ENCODE measurements around the gene SLC29A3.

DNA sequence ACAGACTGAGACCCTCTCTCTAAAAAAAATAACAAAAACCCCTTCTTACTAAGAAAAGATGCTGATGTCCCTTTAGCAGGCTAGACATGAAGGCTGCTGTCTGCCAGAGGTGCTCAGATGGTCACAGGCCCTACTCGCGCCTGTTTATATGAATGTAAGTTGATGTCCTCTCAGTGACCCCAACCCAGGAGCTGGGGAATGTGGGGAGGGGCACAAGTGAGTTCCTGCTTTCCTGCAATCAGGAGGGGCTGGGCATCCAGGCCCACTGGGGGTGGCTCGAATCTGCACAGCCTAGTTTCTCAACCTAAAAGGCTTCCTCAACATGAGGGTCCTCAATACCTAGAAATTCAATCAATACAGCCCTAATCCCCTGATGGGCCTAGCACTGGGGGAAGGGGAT lies 12.1 kb upstream of the SLC29A3 start:
- TF ChIP-seq POLR2A (IDR thresholded peaks at IDR 0.05) = no peak
- TF ChIP-seq CTCF (IDR thresholded peaks at IDR 0.05) = no peak

All from uterus (tissue), 2 donors.